NOMO-1 (cell line): ENCODE data around the gene STK36.

ENCODE experiments used
- DNase-seq, 2 experiments: peaks; one replicate each; lab custom pipeline; 2025; ENCODE audit not compliant: unreplicated experiment in 2 of 2; lab: John Stamatoyannopoulos, UW

STK36 gene

DNA sequence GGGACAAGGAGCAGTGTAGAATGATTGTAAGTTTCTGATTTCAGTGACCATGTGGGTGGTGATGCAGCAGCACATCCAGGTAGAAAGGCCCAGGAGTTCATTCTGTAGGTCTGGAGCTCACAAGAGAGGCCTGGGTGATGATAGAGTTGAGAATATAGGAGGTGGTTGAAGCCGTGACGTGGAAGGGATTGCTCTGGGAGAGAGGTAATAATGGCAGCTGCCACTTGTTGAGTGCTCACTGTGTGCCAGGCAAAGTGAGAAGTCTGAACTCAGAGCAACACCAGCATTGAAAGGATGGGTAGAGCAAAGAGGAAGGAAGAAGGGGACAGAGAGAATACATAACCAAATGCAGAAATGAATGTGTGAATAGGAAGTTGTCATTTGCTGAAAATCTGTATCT is 42.0 kb downstream of the STK36 start:
- DNase-seq, result peak in 1 of 2 experiments; percentile 47

DNA sequence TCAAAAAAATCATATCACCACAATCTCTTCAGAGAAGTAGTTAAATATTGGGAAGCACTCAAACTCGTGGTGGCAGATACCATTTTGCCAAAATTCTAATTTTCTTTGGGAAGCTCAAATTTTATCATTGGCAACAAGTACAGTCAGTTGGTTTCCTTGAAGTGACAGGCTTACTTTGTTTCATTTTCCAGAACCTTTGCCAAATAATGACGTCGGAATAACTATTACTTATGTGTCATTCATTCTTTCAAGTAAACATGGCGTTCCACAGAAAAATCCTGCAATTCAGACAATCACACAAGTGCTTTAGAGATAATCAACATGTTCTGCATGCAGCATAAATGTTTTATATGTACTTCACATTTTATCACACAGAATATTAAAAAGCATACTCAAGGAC is 44.2 kb downstream of the STK36 start:
- no peak for DNase-seq

GRCh38 chr2:218717262-218717661 is 45.4 kb downstream of the STK36 start:
- DNase-seq, result peak in 1 of 2 experiments; percentile 3

GRCh38 chr2:218718058-218718457 is 46.2 kb downstream of the STK36 start:
- no peak for DNase-seq

GRCh38 chr2:218719457-218719856 is 47.6 kb downstream of the STK36 start:
- DNase-seq, result no peak

DNA sequence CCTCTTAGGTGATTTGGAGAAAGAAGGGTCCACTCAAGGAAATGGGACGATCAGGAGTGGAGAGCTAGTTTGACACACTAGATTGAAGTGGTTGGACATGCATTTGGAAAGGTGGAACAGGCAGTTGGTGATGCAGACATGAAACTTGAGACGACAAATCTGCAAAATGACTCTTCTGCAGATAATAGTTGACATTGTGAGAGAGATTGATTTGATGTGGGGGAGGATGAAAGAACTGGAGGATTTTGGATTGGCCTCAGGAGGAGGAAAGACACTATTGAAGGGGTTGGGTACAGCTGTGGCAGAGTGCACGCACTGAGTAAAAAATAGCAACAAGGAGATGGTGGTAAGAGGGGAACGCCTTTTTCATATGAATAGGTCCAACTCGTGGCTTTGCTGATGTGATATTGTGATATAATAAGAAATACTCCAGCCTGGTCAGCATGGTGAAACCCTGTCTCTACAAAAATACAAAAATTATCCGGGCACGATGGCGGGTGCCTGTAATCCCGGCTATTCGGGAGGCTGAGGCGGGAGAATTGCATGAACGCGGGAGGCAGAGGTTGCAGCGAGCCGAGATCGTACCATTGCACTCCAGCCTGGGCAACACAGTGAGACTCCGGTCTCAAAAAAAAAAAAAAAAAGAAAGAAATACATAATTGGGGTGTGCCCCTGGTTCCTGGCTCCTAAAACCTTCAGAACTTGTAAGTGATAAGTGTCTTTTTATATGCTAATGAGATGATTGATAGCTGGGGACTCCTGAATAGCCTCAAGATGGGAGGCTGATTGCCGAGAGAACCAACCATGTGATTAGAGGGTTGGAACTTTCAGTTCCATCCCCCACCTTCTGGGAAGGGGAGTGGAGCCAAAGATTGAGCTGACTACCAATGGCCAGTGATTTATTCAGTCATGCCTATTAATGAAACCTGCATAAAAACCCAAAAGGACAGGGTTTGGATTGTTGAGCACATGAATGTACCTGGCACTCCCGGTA is 48.5 kb downstream of the STK36 start:
- no peak for DNase-seq

DNA sequence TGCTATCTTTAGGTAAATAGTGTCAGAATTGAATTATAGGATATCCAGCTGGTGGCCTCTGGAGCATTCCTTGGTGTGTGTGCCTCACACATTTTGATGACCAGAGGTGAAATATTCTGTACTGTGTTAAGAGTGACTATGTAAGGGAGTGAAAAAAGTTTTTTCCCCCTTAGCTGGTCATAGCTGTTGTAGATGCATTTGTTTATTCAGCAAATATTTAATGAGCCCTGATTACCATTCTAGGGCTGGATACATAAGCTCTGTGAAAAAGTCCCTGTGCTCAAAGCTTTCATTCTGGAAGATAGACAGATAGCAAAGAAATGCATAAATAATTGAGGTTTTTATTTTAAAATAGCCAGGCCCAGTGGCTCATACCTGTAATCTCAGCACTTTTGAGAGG is 49.6 kb downstream of the STK36 start:
- DNase-seq, result no peak

- DNase-seq, result no peak
Measured at GRCh38 chr2:218721934-218722333, 50.0 kb downstream of the STK36 start.

DNA sequence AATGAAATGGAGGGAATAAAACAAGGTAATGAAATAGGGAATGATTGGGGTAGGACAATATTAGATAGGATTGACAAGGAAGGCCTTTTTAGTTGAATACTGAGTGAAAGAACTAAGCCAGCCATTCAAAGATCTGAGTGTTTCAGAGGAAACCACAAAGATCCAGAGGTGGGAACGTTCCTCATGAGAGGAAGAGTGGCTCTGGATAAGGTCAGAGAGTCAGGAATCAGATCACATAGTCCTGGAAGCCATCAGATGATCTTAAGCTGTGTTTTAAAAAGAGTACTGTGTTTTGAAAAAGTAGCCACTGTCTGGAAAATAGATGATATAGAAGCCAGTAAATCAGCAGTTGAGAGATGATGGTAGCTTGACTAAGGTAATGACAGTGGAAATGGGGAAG is 50.5 kb downstream of the STK36 start:
- no peak for DNase-seq

GRCh38 chr2:218722876-218723785 is 51.2 kb downstream of the STK36 start:
- DNase-seq, result peak in 1 of 2 experiments; percentile 23

GRCh38 chr2:218726004-218726574 is 54.2 kb downstream of the STK36 start:
- DNase-seq, result no peak

- peak; percentile 62 to 71 for DNase-seq
Measured at GRCh38 chr2:218727502-218728165, 55.7 kb downstream of the STK36 start.

- no peak for DNase-seq
Measured at GRCh38 chr2:218729640-218730039, 57.8 kb downstream of the STK36 start.

DNA sequence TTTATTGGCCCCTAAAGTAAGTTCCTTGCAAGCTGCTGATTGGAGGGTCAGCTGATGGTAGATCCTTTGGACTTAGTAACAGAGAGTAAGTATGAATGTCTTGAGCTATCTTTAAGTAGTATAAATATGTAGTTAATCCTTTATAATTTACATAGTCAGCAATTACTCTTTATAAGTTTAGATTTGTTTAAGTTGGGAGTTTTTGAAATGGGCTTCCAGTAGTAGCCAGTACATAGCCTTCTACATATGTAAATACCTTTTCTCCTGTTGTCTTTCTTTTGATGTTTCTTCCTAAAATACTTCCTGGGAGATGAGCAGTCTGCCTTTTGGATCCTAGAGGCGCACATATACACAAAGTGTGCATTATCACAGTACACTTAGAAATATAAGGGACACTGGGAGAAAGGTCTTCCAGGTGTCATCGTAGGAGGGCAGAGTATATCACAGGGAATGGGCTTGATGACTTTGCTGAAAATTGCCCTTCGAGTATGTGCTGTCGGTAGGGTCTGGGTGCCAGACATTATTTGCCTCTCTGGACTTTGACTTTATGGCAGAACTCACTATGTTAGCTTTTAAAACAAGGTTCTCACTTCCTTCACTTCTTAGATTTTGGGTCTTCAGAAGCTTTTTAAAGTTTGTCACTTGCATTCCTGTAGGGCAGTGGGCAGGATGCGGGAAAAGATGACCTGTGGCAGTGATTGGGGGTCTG is 60.3 kb downstream of the STK36 start:
- peak in 1 of 2 experiments; percentile 0 for DNase-seq

- DNase-seq, result no peak
Measured at GRCh38 chr2:218732761-218733158, 60.9 kb downstream of the STK36 start.

DNA sequence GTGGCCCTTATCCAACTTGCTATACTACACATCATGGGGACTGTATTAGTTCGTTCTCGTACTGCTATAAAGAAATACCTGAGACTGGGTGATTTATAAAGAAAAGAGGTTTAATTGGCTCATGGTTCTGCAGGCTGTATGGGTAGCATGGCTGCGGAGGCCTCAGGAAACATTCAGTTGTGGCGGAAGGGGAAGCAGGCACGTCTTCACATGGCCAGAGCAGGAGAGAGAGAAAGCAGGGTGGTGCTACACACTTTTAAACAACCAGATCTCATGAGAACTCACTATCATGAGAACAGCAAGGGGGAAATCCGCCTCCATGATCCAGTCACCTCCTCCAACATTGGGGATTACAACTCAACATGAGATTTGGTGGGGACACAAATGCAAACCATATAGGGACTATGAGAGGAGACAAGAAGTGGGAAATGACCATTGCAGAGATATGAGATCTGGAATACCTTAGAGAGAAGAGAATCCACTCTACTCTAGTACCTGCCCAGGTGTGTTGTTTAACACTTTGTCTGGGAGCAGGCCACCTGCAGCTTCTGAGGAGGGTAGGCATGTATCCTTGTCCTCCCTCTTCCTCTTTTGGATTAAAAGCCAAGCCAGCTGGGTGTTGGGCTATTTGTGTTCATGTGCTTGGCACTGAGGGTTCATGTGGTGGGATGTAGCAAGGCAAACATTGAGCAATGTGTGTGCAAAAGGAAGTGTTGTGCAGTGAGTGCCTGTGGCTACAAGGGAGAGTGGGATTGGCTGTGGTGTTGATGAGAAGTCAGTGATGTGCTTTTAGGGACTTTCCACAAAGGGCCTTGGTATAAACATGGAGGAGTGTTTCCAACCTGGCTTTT is 61.5 kb downstream of the STK36 start:
- peak; percentile 78 to 80 for DNase-seq

GRCh38 chr2:218734190-218734975 is 62.5 kb downstream of the STK36 start:
- no peak for DNase-seq

- DNase-seq, result no peak
Measured at GRCh38 chr2:218736531-218736930, 64.6 kb downstream of the STK36 start.
